DOHH2 (cell line): ENCODE results near the gene GLT1D1.

Experiments
- EZH2phosphoT487 ChIP-seq: fragments of 200-600 bp; sonication (generic); IDR thresholded peaks from 2 replicates; pipeline ENCODE4 v1.6.1; 2017; ENCODE audit warnings: borderline replicate concordance, mild to moderate bottlenecking, antibody characterized with exemption, low read length, moderate library complexity, mixed read lengths
- TF ChIP-seq, protein P1 (sequence below): fragments of 200-600 bp; sonication (generic); IDR thresholded peaks from one replicate; pipeline ENCODE4 v1.5.1; 2014; ENCODE audit warnings: antibody characterized with exemption, mild to moderate bottlenecking, low read depth, low read length; ENCODE audit not compliant: poor library complexity, severe bottlenecking

DNA sequence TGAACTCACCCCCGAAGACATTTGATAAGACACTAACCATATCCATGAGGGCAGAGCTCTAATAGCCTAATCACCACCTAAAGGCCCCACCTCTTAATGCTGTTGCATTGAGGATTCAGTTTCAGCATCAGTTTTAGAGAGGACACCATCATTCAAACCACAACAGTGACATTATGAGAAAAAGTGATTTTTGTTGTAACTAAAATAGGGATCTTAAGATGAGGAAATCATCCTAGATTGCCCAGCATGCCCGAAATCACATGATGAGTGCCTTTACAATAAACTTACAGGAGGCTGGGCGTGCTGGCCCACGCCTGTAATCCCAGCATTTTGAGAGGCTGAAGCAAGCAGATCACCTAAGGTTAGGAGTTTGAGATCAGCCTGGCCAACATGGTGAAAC is 9.7 kb upstream of the GLT1D1 start:
- TF ChIP-seq, protein P1, sequence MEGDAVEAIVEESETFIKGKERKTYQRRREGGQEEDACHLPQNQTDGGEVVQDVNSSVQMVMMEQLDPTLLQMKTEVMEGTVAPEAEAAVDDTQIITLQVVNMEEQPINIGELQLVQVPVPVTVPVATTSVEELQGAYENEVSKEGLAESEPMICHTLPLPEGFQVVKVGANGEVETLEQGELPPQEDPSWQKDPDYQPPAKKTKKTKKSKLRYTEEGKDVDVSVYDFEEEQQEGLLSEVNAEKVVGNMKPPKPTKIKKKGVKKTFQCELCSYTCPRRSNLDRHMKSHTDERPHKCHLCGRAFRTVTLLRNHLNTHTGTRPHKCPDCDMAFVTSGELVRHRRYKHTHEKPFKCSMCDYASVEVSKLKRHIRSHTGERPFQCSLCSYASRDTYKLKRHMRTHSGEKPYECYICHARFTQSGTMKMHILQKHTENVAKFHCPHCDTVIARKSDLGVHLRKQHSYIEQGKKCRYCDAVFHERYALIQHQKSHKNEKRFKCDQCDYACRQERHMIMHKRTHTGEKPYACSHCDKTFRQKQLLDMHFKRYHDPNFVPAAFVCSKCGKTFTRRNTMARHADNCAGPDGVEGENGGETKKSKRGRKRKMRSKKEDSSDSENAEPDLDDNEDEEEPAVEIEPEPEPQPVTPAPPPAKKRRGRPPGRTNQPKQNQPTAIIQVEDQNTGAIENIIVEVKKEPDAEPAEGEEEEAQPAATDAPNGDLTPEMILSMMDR, result no peak
- TF ChIP-seq EZH2phosphoT487, result no peak
